ENCODE measurements around the gene SAP30BP.

Gene SAP30BP

GRCh38 chr17:75666959-75667790 is at the start of gene SAP30BP, which contains the start of gene RECQL5:
SAP30BP (plus strand) TSS chr17:75667338; CDS start chr17:75667373, 35 bp downstream.
RECQL5 (minus strand) TSS chr17:75667154; CDS start chr17:75666557, 597 bp downstream.
- H3K4me3 ChIP-seq (IDR thresholded peaks at IDR 0.05; ENCODE audit: insufficient read depth, low read depth, low read length) = no peak within 1 kb of the TSS
- peaks cover 38% of the 10 kb centered on the region for H3K4me1 ChIP-seq (ENCODE audit: low read depth, poor library complexity, severe bottlenecking)
- TF ChIP-seq CTCF (conservative IDR thresholded peaks at IDR 0.05; ENCODE audit: low read depth, low read length) = no peak
- peak within 1 kb of the TSS; percentile 81 for H2AFZ ChIP-seq (ENCODE audit: low read depth)
- no peaks in the 10 kb centered on the region; the same call in 1 of the 2 replicates for H4K20me1 ChIP-seq (ENCODE audit: insufficient read depth)
- peak within 1 kb of the TSS; percentile 47 for H3K27ac ChIP-seq
- peak within 1 kb of the TSS; percentile 86 for H3K4me2 ChIP-seq
- H3K36me3 ChIP-seq (ENCODE audit: insufficient read depth) = peaks cover 3% of the 10 kb centered on the region; the same call in 1 of the 2 replicates
- H3K27me3 ChIP-seq (ENCODE audit: insufficient read depth, low read depth) = no peaks in the 10 kb centered on the region
- H3K79me2 ChIP-seq (ENCODE audit: insufficient read depth, low read depth) = peaks cover 50% of the 10 kb centered on the region
- peak within 1 kb of the TSS; percentile 67; the same call in 1 of the 2 replicates for H3K9ac ChIP-seq

- Histone ChIP-seq H4K20me1 (ENCODE audit: insufficient read depth) (no peaks in the 10 kb centered on the region), H3K27me3 (ENCODE audit: insufficient read depth, low read depth) (peaks cover 99% of the 10 kb centered on the region), H3K27ac (no peak overlapping the region), H3K4me3 (IDR thresholded peaks at IDR 0.05; ENCODE audit: insufficient read depth, low read depth, low read length) (no peak overlapping the region), H3K4me2 (no peak overlapping the region), H3K36me3 (ENCODE audit: insufficient read depth) (no peaks in the 10 kb centered on the region), H3K9ac (no peak overlapping the region), H2AFZ (ENCODE audit: low read depth) (no peak overlapping the region), H3K4me1 (ENCODE audit: low read depth, poor library complexity, severe bottlenecking) (no peaks in the 10 kb centered on the region), H3K79me2 (ENCODE audit: insufficient read depth, low read depth) (no peaks in the 10 kb centered on the region)
- TF ChIP-seq CTCF (conservative IDR thresholded peaks at IDR 0.05; ENCODE audit: low read depth, low read length) = no peak
Observed at GRCh38 chr17:75617675-75618074, 49.5 kb upstream of the SAP30BP start.

DNA sequence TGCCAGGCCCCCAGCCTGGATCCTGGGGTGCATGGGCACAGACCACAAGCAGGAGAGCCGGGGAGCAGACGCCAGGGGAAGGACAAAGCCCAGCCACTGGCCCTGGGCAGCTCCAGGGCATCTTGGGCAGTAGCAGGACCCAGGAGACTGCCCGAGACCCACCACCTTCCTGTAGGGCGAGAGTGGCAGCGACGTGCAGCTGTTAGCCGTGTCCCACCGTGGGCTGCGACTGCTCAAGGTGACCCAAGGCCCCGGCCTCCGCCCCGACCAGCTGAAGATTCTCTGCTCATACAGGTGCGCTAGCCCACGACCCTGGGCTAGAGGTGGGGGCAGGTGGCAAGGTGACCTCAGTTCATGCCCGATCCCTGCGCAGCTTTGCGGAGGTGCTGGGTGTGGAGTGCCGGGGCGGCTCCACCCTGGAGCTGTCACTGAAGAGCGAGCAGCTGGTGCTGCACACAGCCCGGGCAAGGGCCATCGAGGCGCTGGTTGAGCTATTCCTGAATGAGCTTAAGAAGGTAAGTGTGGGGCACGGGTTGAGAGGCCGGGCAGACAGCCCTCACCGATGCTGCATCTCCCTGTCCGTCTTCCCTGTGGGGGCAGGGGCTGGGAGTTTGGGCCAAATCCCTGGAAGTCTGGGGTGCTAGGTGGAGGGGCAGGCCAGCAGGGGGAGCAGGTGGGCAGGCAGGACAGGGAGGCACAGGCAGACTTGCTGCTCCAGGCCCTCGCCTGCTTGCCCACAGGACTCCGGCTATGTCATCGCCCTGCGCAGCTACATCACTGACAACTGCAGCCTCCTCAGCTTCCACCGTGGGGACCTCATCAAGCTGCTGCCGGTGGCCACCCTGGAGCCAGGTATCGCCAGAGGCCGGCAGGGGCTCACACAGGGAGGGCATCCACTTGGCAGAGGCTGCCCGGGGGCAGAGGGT is 47.4 kb upstream of the SAP30BP start:
- peak; percentile 70 for TF ChIP-seq CTCF (conservative IDR thresholded peaks at IDR 0.05; ENCODE audit: low read depth, low read length)
- Histone ChIP-seq H3K79me2 (ENCODE audit: insufficient read depth, low read depth) (no peaks in the 10 kb centered on the region), H3K4me1 (ENCODE audit: low read depth, poor library complexity, severe bottlenecking) (no peaks in the 10 kb centered on the region), H3K27ac (no peak overlapping the region), H3K4me2 (no peak overlapping the region), H3K27me3 (ENCODE audit: insufficient read depth, low read depth) (peaks cover 96% of the 10 kb centered on the region), H3K9ac (no peak overlapping the region), H4K20me1 (ENCODE audit: insufficient read depth) (no peaks in the 10 kb centered on the region), H3K4me3 (IDR thresholded peaks at IDR 0.05; ENCODE audit: insufficient read depth, low read depth, low read length) (no peak overlapping the region), H2AFZ (ENCODE audit: low read depth) (no peak overlapping the region), H3K36me3 (ENCODE audit: insufficient read depth) (no peaks in the 10 kb centered on the region)

DNA sequence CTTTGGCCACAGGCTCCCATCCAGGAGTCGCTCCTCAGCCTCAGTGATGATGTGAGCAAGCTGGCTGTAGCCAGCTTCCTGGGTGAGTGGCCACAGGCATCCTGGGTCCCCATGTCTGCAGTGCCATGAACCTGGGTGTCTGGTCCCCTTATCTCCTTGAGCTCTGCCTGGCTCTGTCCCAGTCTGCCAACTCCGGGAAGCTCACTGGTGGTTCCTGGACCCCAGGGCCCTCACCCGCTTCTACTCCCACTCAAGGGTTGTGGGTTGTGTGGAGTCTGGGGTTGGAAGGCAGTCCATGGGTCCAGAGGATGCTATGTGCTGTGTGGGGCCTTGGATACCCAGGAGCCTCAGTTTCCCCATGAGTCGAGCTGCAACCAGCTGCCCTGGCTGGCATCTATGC is 45.6 kb upstream of the SAP30BP start:
- H3K79me2 ChIP-seq (ENCODE audit: insufficient read depth, low read depth) = no peaks in the 10 kb centered on the region
- peaks cover 79% of the 10 kb centered on the region for H3K27me3 ChIP-seq (ENCODE audit: insufficient read depth, low read depth)
- no peak for TF ChIP-seq CTCF (conservative IDR thresholded peaks at IDR 0.05; ENCODE audit: low read depth, low read length)
- no peak overlapping the region for H2AFZ ChIP-seq (ENCODE audit: low read depth)
- H4K20me1 ChIP-seq (ENCODE audit: insufficient read depth) = no peaks in the 10 kb centered on the region
- H3K36me3 ChIP-seq (ENCODE audit: insufficient read depth) = no peaks in the 10 kb centered on the region
- H3K9ac ChIP-seq = no peak overlapping the region
- no peak overlapping the region for H3K4me3 ChIP-seq (IDR thresholded peaks at IDR 0.05; ENCODE audit: insufficient read depth, low read depth, low read length)
- H3K4me1 ChIP-seq (ENCODE audit: low read depth, poor library complexity, severe bottlenecking) = no peaks in the 10 kb centered on the region
- no peak overlapping the region for H3K4me2 ChIP-seq
- no peak overlapping the region for H3K27ac ChIP-seq

Measured in KMS-11 (cell line).